Astrocyte (in vitro differentiated cells and primary cell): ENCODE measurements around the gene C15orf40. TPM values are rescaled to one million over a fixed set of nuclear protein-coding genes. Genes with fewer than 3 reads are reported as not detected.

Source experiments
- DNase-seq: peaks from one replicate; pipeline ENCODE4 v3.0.0-alpha.2; 2010; ENCODE audit warnings: low read depth
- FAIRE-seq: peaks from 2 replicates; lab custom pipeline; 2011; peaks lifted over from hg19 to GRCh38; lab: Jason Lieb, UNC
- H2AFZ ChIP-seq: 2 replicates; pipeline ENCODE4 v1.6.0; 2012; ENCODE audit warnings: low read depth, low read length, inconsistent platforms
- H3K27ac ChIP-seq: 2 replicates; pipeline ENCODE4 v1.5.1; 2011; ENCODE audit warnings: low read depth, low read length, inconsistent platforms
- H3K27me3 ChIP-seq: 2 replicates; pipeline ENCODE4 v1.6.0; 2011; ENCODE audit warnings: low read length, inconsistent platforms; ENCODE audit not compliant: insufficient read depth
- H3K36me3 ChIP-seq: 2 replicates; pipeline ENCODE4 v1.5.1; 2011; ENCODE audit warnings: low read length, inconsistent platforms; ENCODE audit not compliant: insufficient read depth
- H3K4me1 ChIP-seq: 2 replicates; pipeline ENCODE4 v1.5.1; 2011; ENCODE audit warnings: low read length, inconsistent platforms; ENCODE audit not compliant: insufficient read depth
- H3K4me2 ChIP-seq: 2 replicates; pipeline ENCODE4 v1.6.0; 2012; ENCODE audit warnings: low read length, inconsistent platforms
- H3K4me3 ChIP-seq: 2 replicates; pipeline ENCODE4 v1.5.1; 2011; ENCODE audit warnings: low read depth, mild to moderate bottlenecking, low read length, inconsistent platforms; ENCODE audit not compliant: insufficient read depth
- H3K79me2 ChIP-seq: 2 replicates; pipeline ENCODE4 v1.6.0; 2012; ENCODE audit warnings: mild to moderate bottlenecking, low read length, inconsistent platforms; ENCODE audit not compliant: insufficient read depth
- H3K9ac ChIP-seq: 2 replicates; pipeline ENCODE4 v1.6.0; 2012; ENCODE audit warnings: mild to moderate bottlenecking, low read length, inconsistent platforms
- H3K9me3 ChIP-seq: 2 replicates; pipeline ENCODE4 v1.5.1; 2012; ENCODE audit warnings: low read depth, mild to moderate bottlenecking, low read length, inconsistent platforms; ENCODE audit not compliant: insufficient read depth
- H4K20me1 ChIP-seq: 2 replicates; pipeline ENCODE4 v1.6.0; 2012; ENCODE audit warnings: low read length, inconsistent platforms; ENCODE audit not compliant: insufficient read depth
- H3K27ac Mint-ChIP-seq: one replicate; pipeline ENCODE4 v1.8.0; 2021; ENCODE audit warnings: mild to moderate bottlenecking, mixed read lengths; ENCODE audit not compliant: unreplicated experiment
- H3K27me3 Mint-ChIP-seq: one replicate; pipeline ENCODE4 v1.8.0; 2021; ENCODE audit warnings: low read depth, mixed read lengths; ENCODE audit not compliant: unreplicated experiment
- H3K36me3 Mint-ChIP-seq: one replicate; pipeline ENCODE4 v1.8.0; 2021; ENCODE audit warnings: low read depth, mixed read lengths; ENCODE audit not compliant: unreplicated experiment
- H3K4me1 Mint-ChIP-seq: one replicate; pipeline ENCODE4 v1.8.0; 2021; ENCODE audit warnings: low read depth, mixed read lengths; ENCODE audit not compliant: unreplicated experiment
- H3K4me3 Mint-ChIP-seq: one replicate; pipeline ENCODE4 v1.8.0; 2021; ENCODE audit warnings: mild to moderate bottlenecking, moderate library complexity, mixed read lengths; ENCODE audit not compliant: unreplicated experiment
- H3K9me3 Mint-ChIP-seq: one replicate; pipeline ENCODE4 v1.8.0; 2021; ENCODE audit warnings: mild to moderate bottlenecking, mixed read lengths; ENCODE audit not compliant: unreplicated experiment
- EZH2 ChIP-seq: IDR thresholded peaks from 2 replicates; pipeline ENCODE4 v1.6.1; 2012; ENCODE audit warnings: mild to moderate bottlenecking, low read length, inconsistent platforms; ENCODE audit not compliant: insufficient read depth
- total RNA-seq: library from RNA; stranded (reverse); gene quantifications from 2 replicates; pipeline ENCODE4 v1.2.1, GENCODE V29; 2021
- TF ChIP-seq, protein P1 (sequence below): IDR thresholded peaks from 2 replicates; pipeline ENCODE4 v1.5.1; 2011; ENCODE audit warnings: low read depth, mild to moderate bottlenecking, inconsistent platforms, low read length, moderate library complexity; ENCODE audit not compliant: insufficient read depth

Gene C15orf40
- total RNA-seq, 1 donor from 2014 or later = 18.1 TPM

DNA sequence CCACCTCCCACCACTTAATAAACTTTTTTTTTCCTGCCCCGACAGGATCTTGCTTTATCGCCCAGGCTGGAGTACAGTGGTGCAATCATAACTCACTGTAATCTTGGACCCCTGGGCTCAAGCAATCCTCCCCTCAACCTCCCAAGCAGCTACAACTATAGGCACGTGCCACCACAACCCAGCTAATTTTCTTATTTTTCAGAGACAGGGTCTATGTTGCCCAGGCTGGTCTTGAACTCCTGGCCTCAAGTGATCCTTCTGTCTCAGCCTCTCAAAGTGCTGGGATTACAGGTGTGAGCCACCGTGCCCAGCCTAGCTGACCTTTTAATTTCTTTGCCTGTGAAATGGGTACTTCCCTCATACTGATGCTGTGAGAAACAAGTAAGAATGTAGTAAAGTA, 3.9 kb upstream of the C15orf40 start:
- no peaks in the 10 kb centered on the region for H3K27me3 Mint-ChIP-seq
- Histone ChIP-seq H3K9me3 (no peaks in the 10 kb centered on the region), H3K79me2 (peaks cover 10% of the 10 kb centered on the region), H3K27ac (no peak overlapping the region), H3K4me2 (no peak overlapping the region), H3K9ac (no peak overlapping the region), H3K4me3 (no peak overlapping the region), H3K36me3 (peaks cover 13% of the 10 kb centered on the region), H3K27me3 (no peaks in the 10 kb centered on the region), H2AFZ (no peak overlapping the region), H4K20me1 (peaks cover 9% of the 10 kb centered on the region), H3K4me1 (peaks cover 13% of the 10 kb centered on the region)
- DNase-seq (no peak), FAIRE-seq (no peak)
- H3K4me1 Mint-ChIP-seq = peaks cover 12% of the 10 kb centered on the region
- no peak for TF ChIP-seq EZH2
- TF ChIP-seq, protein P1, sequence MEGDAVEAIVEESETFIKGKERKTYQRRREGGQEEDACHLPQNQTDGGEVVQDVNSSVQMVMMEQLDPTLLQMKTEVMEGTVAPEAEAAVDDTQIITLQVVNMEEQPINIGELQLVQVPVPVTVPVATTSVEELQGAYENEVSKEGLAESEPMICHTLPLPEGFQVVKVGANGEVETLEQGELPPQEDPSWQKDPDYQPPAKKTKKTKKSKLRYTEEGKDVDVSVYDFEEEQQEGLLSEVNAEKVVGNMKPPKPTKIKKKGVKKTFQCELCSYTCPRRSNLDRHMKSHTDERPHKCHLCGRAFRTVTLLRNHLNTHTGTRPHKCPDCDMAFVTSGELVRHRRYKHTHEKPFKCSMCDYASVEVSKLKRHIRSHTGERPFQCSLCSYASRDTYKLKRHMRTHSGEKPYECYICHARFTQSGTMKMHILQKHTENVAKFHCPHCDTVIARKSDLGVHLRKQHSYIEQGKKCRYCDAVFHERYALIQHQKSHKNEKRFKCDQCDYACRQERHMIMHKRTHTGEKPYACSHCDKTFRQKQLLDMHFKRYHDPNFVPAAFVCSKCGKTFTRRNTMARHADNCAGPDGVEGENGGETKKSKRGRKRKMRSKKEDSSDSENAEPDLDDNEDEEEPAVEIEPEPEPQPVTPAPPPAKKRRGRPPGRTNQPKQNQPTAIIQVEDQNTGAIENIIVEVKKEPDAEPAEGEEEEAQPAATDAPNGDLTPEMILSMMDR = no peak
- no peak overlapping the region for H3K27ac Mint-ChIP-seq
- peak overlapping the region; percentile 46 for H3K4me3 Mint-ChIP-seq
- peaks cover 3% of the 10 kb centered on the region for H3K36me3 Mint-ChIP-seq
- peaks cover 3% of the 10 kb centered on the region for H3K9me3 Mint-ChIP-seq

DNA sequence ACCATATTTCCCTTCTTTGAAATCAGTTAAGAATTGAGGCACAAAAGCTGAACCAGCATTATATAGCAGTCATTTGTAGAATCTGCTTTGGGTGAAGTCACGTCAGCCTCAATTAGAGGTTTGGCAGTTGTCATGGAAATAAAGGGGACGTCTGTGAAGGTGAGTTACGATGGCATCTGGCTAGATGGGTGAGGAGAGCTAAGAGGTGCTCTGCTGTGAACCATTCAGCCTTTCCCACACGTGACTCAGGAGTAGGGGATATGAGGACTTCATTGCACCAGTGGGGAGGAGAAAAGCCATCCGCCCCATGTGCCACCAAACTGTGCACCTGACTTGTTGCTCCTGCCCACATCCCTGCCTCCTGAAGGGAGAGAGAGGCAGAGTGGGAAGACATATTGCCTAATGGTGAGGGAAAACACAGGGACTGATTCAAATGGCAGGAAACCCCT, 2.8 kb upstream of the C15orf40 start:
- H3K9me3 Mint-ChIP-seq = peaks cover 3% of the 10 kb centered on the region
- Histone ChIP-seq H2AFZ (no peak overlapping the region), H3K4me1 (peaks cover 14% of the 10 kb centered on the region), H3K4me2 (no peak overlapping the region), H3K9me3 (no peaks in the 10 kb centered on the region), H3K79me2 (peaks cover 18% of the 10 kb centered on the region), H3K4me3 (no peak overlapping the region), H4K20me1 (peaks cover 7% of the 10 kb centered on the region), H3K27me3 (no peaks in the 10 kb centered on the region), H3K36me3 (peaks cover 13% of the 10 kb centered on the region), H3K27ac (no peak overlapping the region), H3K9ac (no peak overlapping the region)
- H3K4me3 Mint-ChIP-seq = no peak overlapping the region
- no peaks in the 10 kb centered on the region for H3K27me3 Mint-ChIP-seq
- TF ChIP-seq EZH2 = no peak
- TF ChIP-seq, protein P1 = no peak
- no peak overlapping the region for H3K27ac Mint-ChIP-seq
- peaks cover 5% of the 10 kb centered on the region for H3K36me3 Mint-ChIP-seq
- FAIRE-seq (no peak), DNase-seq (no peak)
- H3K4me1 Mint-ChIP-seq = peaks cover 12% of the 10 kb centered on the region

DNA sequence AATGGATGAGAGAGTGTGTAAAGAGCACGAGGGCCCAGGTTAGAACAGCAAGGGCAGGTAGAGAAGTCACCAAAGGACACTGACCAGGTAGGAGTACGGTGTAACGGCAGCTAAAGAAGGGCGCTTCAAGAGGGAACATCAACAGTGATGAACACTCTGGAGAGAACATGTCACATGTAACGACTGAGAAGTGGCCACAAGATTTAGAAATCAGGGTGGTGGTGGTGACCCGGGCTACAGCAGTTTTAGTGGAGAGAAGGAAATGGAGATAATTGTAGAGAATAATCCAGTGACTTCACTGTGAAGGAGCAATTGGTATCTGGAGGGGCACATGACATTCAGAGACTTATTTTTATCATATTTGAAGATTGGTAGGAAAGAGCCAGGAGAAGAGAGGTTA, 1.2 kb upstream of the C15orf40 start:
- Histone ChIP-seq H3K4me2 (peak overlapping the region; percentile 90), H3K27me3 (no peaks in the 10 kb centered on the region), H3K79me2 (peaks cover 21% of the 10 kb centered on the region), H2AFZ (no peak overlapping the region), H3K36me3 (peaks cover 4% of the 10 kb centered on the region), H3K9me3 (no peaks in the 10 kb centered on the region), H4K20me1 (peaks cover 7% of the 10 kb centered on the region), H3K9ac (no peak overlapping the region), H3K4me1 (peaks cover 14% of the 10 kb centered on the region), H3K4me3 (no peak overlapping the region), H3K27ac (no peak overlapping the region)
- H3K36me3 Mint-ChIP-seq = peaks cover 5% of the 10 kb centered on the region
- no peak for TF ChIP-seq EZH2
- TF ChIP-seq, protein P1 = no peak
- FAIRE-seq = no peak
- no peaks in the 10 kb centered on the region for H3K27me3 Mint-ChIP-seq
- no peak for DNase-seq
- H3K27ac Mint-ChIP-seq = no peak overlapping the region
- H3K4me3 Mint-ChIP-seq = peak overlapping the region; percentile 98
- peaks cover 12% of the 10 kb centered on the region for H3K4me1 Mint-ChIP-seq
- H3K9me3 Mint-ChIP-seq = peaks cover 3% of the 10 kb centered on the region
